D721Med (cell line): ENCODE measurements around the gene BMPR1B.
"Not testable (repeated sequence)": the region's sequence is repeated elsewhere in the genome, so short reads cannot be mapped to it uniquely, and the experiment has no call there.

Source experiments
- DNase-seq: peaks from one replicate; pipeline ENCODE4 v3.0.0; 2011; ENCODE audit warnings: low spot score; ENCODE audit not compliant: insufficient read length
- FAIRE-seq: peaks from 2 replicates; lab custom pipeline; 2011; peaks lifted over from hg19 to GRCh38; lab: Jason Lieb, UNC
- CTCF ChIP-seq: IDR thresholded peaks from 2 replicates; pipeline ENCODE4 v1.5.1; 2012; ENCODE audit warnings: mild to moderate bottlenecking, control low read depth; ENCODE audit not compliant: insufficient read depth; ENCODE audit errors: missing control alignments

The BMPR1B gene

GRCh38 chr4:95159384-95159783, 401.6 kb downstream of the BMPR1B start:
- TF ChIP-seq CTCF, result no peak
- DNase-seq, result no peak
- FAIRE-seq, result no peak

- DNase-seq (no peak), FAIRE-seq (no peak)
- no peak for TF ChIP-seq CTCF
Observed at GRCh38 chr4:95161781-95162469, 404.2 kb downstream of the BMPR1B start.

- no peak for TF ChIP-seq CTCF
- DNase-seq (no peak), FAIRE-seq (no peak)
Observed at GRCh38 chr4:95162867-95163266, 405.1 kb downstream of the BMPR1B start.

GRCh38 chr4:95165926-95166524, 408.3 kb downstream of the BMPR1B start:
- DNase-seq (no peak), FAIRE-seq (peak; percentile 94)
- peak; percentile 77 for TF ChIP-seq CTCF

GRCh38 chr4:95167805-95168204, 410.1 kb downstream of the BMPR1B start:
- DNase-seq, result no peak
- no peak for FAIRE-seq
- no peak for TF ChIP-seq CTCF

GRCh38 chr4:95170176-95170575, 412.4 kb downstream of the BMPR1B start:
- no peak for TF ChIP-seq CTCF
- no peak for FAIRE-seq
- no peak for DNase-seq

- not testable (repeated sequence) for DNase-seq, FAIRE-seq
Observed at GRCh38 chr4:95171377-95171776, 413.6 kb downstream of the BMPR1B start.

GRCh38 chr4:95178938-95179337, 421.2 kb downstream of the BMPR1B start:
- DNase-seq, result no peak
- TF ChIP-seq CTCF, result no peak
- no peak for FAIRE-seq
